ENCODE results near the gene AQP12A.
"Not testable (repeated sequence)": the region's sequence is repeated elsewhere in the genome, so short reads cannot be mapped to it uniquely, and the experiment has no call there.

Gene AQP12A, protein sequence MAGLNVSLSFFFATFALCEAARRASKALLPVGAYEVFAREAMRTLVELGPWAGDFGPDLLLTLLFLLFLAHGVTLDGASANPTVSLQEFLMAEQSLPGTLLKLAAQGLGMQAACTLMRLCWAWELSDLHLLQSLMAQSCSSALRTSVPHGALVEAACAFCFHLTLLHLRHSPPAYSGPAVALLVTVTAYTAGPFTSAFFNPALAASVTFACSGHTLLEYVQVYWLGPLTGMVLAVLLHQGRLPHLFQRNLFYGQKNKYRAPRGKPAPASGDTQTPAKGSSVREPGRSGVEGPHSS

DNA sequence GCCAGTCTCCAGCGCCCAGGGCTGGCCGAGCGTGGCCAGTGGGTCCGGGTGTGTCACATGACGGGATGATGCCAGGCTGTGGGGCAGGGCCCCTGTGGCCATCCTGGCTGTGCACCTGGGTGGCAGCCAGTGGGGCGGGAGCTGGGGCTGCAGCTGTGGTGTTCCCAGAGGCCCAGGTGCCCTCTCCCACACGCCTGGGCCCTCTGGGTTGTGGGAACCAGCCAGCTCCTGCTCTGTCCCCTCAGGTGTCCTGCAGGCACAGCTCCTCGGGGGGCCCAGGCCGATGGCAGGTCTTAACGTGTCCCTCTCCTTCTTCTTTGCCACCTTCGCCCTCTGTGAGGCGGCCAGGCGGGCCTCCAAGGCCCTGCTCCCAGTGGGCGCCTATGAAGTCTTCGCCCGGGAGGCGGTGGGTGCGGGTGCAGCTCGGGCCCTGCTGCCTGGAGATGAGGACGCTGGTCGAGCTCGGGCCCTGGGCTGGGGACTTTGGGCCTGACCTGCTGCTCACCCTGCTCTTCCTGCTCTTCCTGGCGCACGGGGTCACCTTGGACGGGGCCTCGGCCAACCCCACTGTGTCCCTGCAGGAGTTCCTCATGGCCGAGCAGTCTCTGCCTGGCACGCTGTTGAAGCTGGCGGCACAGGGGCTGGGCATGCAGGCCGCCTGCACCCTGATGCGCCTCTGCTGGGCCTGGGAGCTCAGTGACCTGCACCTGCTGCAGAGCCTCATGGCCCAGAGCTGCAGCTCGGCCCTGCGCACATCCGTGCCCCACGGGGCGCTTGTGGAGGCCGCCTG, at the start of gene AQP12A:
TSS of gene AQP12A (plus strand) at position 236 of the 790 bp plus-strand sequence. CDS start at position 284, 48 bp downstream.
- DNase-seq = not testable (repeated sequence)

DNA sequence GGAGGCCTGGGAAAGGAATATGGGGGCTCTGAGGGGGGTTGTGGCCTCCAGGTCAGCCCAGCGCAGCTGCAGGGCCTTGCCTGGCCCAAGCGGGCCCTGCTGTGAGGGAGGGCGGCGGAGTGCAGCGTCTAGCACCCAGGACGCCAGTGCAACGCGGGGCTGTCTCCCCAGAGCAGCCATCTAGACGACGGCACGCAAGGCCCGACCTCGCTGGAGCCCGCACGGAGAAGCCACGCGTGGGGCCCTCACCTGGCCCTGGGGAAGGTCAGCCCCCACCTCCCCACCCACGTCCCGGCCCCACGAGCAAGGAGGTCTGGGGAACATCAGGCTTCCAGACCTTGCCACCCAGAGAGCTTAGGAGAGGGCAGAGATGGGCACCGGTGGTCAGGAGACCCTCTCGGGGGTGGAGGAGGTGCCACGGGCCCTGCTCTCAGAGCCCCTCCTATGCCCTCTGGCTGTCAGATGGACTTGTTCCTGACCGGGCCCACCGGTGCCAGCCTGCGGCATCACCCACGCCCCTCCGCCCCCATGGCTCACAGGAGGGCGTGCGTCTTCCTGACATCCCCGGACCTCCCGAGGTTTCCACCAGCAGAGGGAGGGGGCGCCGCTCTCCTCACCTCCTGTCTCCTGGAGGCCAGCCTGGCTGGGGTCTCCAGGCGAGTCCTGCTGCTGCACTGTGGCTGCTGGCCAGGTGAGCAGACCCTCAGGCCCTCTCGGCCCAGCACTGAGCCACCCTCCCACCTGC, 49.4 kb upstream of the AQP12A start:
- DNase-seq = no peak

DNA sequence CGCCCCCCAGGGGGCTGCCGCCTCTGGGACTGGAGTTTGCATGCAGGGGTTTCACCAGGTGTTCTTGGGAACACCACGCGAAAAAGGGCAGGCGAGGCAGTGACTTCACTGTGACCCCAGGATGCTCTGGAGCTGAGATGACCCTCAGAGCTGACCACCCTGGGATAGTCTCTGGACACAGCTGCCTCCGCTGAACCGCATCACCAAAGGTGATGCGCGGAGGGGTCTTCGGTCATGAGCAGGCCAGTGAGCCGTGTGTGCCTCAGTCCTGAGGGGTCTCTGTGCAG, 48.9 kb upstream of the AQP12A start:
- no peak for DNase-seq

DNA sequence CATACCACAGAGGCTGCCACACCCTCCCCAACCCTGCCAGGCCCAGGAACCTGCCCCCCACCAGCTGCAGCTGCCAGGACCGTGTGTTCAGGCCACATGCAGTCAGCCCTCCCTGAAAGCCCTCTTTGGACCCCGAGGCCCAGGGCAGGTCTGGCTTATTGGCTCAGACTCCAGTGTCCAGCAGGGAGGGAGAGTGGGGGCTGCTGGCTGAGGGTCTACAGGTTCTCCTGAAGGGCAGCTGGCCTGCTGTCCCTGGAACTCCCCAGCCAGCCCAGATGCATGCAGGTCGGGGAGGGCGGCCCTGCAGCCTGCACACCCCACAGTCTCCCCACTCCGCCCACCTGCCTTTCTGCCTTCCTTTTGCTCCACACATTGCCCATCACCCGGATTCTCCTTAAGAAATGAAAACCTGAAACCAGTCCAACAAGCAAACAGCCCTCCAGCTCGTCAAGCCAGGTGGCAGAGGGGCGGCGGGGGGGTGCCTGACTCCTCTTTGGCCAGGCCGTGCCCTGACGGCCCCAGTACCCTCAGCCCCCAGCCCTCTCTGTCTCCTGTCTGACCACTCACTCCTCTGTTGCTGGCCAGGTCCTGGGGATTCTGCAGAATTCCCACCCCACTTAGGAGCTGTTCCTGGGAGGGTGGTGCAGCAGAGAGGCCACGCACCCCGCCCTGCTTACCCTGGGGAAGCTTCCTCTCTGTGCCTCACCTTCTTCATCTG, 48.4 kb upstream of the AQP12A start:
- no peak for DNase-seq

DNA sequence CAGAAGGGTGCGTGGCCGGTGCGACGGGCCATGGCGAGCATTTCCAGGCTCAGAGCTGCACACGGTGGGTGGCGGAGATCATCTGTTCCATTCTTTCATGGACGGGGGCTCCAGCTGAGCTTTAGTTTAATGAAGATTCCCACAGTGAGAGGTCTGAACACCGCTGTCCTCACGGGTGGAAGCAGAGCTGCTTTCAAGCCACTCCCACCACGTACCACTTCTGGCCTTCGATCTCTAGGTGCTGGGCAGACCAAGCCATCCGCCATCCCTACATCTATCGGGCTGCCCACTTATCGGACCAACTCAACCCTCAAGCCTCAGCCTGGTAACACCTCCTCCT, 47.9 kb upstream of the AQP12A start:
- no peak for DNase-seq

DNA sequence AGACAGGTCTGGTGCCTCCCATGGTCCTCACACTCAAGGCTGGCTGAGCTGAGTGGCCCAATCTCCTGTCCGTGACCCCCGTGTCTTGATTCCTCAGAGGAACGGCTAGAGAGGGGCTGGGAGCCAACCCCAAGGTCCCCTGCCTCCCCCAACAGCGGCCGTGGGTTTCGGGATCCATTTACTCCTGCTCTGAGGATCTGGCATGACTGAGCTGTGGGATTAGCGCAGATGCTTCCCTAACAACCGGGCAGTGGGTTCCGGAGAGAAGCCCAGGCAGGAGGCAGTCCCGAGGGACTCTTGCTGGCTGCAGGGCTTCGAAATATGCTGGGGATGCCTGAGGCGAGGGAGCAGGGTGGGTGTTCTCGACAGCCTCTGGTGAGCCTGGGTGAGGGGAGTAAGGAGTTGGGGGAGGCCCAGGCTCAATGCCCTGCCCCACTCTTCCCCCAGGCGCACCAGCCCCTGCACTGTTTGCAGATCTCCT, 47.5 kb upstream of the AQP12A start:
- no peak for DNase-seq

DNA sequence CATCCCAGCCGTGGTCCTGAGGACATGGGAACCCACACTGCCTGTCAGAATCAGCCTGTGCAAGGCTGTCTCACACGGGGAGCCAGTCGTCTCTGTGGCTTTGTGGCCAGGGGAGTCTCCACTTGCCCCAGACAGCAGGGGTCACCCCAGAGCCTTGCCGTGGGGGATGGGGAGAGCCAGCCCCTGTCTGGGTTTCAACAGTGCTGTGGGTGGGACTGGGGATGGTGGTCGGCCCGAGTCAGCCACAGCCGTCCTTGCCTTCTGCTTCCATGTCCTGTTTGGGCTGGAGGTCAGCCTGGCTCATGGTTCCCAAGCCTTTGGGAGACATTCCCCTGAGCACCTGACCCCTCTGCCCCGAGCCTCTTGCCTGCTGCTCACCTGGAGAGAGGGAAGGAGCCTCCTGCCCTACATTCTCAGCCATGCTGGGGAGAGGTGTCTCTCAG, 46.8 kb upstream of the AQP12A start:
- no peak for DNase-seq

DNA sequence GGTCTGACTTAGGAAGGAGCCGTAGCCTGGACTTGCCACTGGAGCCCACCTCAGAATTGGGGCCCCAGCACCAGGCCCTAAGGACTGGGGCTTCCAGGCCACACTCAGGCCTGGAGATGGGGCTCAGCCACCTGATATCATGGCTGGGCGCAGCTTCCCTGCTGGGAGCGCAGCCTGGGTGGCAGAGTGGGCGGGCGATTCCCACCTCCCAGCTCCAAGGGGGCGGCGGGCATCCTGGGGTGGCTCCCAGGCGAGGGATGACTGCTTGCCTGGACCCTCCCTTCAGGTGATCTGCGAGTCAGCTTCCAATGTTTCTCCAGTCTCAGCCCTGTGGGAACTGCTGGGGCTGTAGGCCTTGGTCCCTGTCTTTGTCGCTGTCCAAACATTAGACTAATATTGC, 46.3 kb upstream of the AQP12A start:
- no peak for DNase-seq

DNA sequence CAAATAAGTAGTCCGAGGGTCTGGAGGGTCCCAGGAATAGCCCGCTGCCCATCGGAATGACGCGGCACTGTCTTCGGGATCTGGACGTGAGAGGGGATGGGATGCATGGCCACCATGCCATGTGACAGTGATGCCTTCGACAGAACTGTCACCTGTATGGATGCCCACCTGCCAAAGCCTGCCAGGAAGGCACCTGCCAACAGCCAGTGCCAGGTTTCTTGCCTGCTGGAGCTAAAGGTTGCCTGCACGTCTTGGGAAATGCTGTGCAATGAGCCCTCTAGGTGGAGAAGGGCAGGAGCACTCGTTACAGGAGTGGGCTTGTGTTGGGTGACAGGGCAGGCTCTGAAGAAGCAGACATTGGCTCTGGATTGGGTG, 45.9 kb upstream of the AQP12A start:
- DNase-seq = no peak

DNA sequence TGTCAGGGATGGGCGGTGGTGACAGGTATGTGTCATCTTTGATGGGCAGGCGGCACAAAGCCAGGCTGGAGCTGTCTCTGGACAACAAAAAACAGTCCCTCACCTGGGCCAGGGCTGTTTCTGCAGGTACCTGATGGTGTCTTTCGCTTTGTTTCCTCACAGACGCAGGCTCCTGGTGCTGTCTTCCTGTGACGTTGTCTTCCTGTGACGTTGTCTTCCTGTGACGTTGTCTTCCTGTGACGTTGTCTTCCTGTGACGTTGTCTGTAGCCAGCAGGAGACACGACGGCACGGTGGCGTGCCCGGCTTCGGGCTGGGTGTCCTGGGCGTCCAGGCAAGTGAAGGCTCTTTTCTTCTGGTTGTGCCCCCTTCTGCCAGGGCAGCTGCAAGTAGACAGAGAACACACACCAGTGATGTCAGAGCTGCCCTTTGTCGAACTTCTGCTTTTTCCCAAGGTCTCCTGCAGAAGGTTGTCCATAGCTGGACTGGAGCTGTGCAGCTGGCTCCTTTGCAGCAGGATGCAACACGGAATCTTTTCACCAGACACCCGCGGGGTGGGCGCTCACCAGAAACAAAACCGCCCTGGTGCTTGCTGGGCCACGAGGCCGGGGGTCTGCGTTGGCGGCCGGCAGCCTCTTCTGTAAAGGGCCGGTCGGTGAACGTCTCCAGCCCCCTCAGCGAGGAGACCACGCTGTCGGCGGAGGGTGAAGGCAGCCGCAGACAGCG, 45.3 kb upstream of the AQP12A start:
- DNase-seq = peak in 1 of 2 experiments; percentile 3

DNA sequence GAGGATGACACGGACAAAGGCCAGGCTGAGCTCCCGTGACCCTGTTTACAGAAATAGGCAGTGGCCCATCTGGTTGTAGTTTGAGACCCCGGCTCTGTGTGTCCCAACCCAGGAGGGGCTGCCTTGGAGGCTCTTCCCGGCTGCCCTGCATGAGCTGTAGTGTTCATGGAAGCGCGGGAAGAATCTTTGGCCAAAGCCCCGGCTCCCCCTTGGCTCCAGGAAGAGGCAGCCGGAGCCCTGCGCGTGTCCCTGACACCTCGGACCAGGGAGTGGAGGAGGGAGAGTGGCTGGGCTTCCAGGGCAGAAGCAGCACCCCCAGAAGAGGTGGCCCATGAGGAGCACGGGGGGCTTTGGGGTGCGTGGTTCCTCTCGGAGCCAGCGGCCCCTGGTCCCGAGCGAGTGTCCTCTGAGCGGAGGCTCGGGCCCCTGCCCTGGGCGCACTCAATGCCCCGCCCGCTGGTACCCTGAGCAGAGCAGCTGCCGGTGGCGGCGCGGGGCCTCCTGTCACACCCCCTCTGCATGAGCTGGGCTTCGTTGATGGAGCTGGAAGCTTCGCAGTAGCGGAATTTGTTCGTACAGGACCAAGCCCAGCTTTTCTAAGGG, 44.7 kb upstream of the AQP12A start:
- DNase-seq = no peak

DNA sequence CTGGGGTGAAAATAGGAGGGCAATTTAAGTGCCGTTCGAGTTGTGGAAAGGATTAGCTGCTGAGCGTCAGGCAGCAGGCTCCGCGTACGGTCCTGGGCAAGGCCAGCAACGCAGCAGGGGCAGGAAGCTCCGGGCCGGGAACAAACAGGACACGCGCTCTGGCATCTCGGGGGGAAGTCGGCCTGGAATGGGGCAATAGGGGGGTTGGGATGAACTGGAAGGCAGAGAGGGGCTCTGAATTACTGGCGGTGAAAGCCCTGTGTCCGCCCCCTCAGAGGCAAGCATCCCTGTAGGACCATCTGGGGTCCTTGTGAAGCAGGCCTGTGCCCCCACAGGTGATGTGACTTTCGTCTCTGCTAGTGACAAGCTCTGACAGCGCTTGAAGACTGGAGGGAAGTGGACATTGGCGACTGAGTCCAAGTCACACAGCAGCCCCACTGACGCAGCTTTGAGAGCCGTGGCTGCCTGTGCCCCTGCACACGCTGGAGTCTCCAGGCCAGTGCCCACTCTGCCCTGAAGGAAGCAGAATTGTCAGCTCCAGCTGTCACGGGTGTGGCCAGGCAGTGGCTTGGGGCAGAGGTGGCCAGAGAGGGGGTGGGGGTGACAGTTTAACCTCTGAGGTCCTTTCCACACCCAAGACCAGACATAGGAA, 44.0 kb upstream of the AQP12A start:
- no peak for DNase-seq

DNA sequence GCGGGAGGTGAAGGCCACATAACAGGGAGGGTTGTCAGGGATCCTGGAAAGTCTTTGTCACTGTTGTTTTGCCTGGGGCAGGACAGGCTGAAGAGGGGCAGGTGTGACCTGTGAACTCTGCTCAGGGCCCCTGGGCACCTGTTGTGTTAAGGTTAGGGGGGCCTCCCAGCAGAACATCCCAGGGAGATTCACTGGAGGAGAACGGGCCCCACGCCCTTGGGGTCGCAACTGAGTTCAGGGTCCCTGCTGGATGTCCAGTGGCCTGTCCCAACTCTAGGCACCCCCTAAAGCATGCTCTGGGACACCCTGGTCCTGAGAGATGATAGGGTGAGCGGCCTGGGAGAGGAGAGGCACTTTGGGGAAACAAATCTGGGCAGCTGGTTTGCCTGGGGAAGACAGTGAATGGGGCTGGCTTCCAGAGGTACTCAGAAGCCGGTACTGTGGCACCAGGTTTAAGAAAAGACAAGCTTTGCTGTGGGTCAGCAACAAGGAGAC, 43.5 kb upstream of the AQP12A start:
- no peak for DNase-seq

DNA sequence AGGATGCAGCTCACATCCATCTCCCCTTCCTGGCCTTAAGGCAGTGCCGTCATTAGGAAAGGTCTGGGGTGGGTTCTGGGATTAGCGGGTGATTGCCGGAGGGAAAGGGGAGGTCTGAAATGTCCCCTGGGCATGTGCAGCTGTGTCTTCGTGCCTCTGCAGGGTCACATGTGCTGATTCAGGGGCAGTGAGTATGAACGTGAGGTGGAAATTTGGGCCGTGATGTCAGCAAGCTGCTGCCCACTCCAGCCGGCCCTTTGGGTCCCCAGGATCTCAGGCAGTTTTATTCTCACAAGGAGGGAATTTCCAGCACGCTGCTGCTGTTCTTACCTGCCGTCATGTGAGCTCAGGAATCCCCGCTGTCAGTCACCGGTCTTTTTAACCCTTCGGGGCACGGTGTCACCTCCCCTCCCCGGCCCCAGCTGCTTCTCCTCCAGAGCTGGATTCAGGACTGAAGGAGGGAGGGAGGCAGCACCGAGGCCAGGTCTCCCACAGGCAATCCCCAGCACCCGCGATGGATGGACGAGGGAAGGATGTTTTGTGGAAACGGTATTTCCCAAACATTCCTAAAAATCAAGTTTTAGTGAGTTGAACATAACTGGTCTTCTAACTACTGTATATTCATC, 42.9 kb upstream of the AQP12A start:
- DNase-seq = no peak

DNA sequence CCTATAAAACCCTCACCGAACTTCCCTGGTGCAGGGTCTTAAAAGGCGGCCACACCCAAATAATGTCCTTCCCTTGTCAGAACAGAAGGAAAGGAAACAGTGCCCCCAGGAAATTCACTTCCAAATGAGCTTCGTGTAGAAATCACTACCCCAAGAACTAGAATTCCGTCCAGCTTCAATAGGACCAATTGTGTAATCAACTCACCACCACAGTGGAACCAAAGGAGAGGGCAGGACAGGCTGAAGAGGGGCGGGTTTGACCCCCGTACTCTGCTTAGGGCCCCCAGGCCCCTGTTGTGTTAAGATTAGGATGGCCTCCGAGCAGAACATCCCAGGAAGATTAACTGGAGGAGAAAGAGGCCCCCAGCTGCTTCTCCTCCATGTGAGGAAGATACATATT, 42.3 kb upstream of the AQP12A start:
- DNase-seq = no peak

DNA sequence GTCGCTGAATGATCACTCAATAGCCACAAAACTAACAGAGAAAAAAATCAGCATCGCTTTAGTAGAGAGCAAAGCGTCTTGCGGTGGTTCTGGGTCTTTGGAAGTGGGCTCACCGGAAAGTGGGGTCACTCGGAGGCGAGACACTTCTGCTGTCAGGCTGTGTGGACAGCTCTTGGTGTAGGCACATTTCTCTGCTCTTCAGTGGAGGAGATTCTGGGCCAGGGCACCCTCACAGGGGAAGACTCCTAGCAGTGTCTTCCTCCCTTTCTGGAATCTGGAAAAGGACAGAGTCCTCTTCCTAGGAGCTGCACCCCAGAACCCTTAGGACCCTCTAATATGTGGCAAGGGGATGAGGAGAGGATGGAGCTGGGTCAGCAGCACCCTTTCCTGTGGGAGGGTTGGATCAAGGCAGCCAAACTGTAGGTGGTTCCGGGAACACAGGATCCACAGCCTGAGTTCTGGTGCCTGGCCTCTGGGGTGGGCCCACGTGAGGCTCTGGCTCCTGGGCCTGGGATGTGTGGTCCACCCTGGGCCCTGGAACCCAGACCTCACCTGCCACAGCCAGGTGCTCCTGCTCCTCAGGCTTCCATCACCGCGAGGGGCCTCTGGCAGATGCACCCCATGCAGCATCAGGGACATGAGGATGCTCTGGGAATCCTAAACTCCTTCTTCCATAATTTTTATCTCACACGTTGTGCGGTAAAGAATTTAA, 41.3 kb upstream of the AQP12A start:
- DNase-seq = no peak

DNA sequence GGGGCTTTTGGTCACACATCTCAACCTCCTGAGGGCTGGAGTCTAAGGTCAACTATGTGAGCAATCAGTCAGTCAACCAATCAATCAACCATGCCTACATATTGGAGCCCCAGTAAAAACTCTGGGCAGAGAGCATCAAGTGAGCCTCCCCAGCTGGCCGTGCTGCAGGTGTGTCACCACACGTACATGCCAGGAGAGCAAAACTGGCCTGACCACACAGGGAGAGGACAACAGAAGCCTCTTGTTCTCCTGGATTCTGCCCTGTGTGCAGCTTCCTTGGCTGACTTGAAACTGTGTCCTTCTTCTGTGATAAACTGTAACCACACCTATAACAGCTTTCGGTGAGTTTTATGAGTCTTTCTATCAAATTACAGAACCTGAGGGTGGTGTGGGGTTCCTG, 40.5 kb upstream of the AQP12A start:
- DNase-seq = no peak

DNA sequence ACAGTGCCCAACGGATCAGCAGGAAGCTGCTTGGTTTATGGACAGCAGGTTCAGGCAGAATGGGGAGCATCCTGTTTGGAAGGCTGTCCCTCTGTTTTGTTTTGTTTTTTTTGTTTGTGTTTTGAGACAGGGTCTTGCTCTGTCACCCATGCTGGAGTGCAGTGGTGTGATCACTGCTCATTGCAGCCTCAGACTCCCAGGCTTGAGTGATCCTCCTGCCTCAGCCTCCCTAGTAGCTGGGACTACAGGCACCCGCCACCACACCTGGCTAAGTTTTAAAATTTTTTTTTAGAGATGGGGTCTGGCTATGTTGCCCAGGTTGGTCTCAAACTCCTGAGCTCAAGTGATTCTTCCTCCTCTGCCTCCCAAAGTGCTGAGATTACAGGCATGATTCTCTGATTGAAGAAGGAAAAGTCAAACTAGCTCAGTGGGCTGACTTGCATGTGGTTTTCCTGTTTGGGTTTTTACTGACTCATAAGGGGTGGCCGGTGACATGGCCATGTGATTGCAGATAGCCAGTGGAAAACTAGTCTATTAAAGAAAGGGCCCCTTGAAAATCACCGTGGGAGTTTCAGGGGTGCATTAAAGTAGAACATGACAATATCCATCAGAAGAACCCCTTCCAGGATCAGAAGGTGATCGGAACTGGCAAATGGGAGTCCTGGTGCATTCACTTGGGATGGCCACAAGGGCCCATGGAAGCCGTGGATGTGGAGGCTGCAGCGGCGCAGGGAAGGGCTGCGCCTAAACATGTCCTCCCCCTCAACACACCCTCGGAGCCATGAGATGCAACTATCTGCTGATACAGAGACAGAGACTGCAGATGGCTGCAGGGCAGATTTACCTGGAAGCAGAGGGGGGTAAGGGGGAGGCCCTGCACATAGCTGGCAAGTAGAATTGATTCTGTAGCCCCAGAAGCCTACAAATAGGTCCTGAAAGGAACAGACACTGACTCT, 35.5 kb upstream of the AQP12A start:
- no peak for DNase-seq

DNA sequence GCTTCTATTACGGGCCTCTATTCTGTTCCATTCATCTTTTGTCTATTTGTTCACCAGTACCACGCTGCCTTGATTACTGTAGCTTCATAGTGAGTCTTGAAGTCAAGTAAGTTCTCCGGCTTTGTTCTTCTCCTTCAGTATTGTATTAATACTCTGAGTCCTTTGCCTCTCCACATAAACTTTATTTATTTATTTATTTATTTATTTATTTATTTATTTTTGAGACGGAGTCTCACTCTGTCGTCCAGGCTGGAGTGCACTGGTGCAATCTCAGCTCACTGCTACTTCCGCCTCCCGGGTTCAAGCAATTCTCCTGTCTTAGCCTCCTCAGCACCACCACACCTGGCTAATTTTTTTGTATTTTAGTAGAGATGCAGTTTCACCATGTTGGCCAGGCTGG, 31.8 kb upstream of the AQP12A start:
- not testable (repeated sequence) for DNase-seq
